ENCODE data around the gene SHISA7. TPM values are rescaled to one million over a fixed set of nuclear protein-coding genes. Genes with fewer than 3 reads are reported as not detected.
A peak's percentile ranks its signal among the peaks of the same experiment; 100 is the strongest.

SHISA7 gene
- total RNA-seq, 4 donors from 2014 or later = not detected

GRCh38 chr19:55471266-55471665 lies 28.2 kb upstream of the SHISA7 start:
- TF ChIP-seq POLR2A (IDR thresholded peaks at IDR 0.05) = no peak
- TF ChIP-seq CTCF (IDR thresholded peaks at IDR 0.05 in 4 of 5, conservative IDR thresholded peaks at IDR 0.05 in 1 of 5) = no peak
- DNase-seq = no peak
- Histone ChIP-seq H3K27ac (no peak overlapping the region), H3K4me1 (peaks cover 3 to 9% of the 10 kb centered on the region in 2 donors), H3K36me3 (no peaks in the 10 kb centered on the region), H3K9me3 (no peaks in the 10 kb centered on the region), H3K27me3 (peaks cover 0 to 3% (median 0%) of the 10 kb centered on the region in 3 donors), H3K4me3 (no peak overlapping the region)
- in situ Hi-C loops (cut with MboI; ENCODE audit: low sequenced_read_pairs in 4 of 4) = no loop called here
- no peak for ATAC-seq
- intact Hi-C loops (cut with DNase I; ENCODE audit: low total_unique reads) = no loop called here

- intact Hi-C loops (cut with DNase I; ENCODE audit: low total_unique reads) = loop anchor here (5.0 kb wide), 1 partner anchor 164 kb away; no protein-coding TSS in a partner anchor
- Histone ChIP-seq H3K4me1 (no peaks in the 10 kb centered on the region), H3K9me3 (no peaks in the 10 kb centered on the region), H3K27ac (no peak overlapping the region), H3K27me3 (peaks cover 0 to under 1% (median 0%) of the 10 kb centered on the region in 3 donors), H3K4me3 (no peak overlapping the region), H3K36me3 (no peaks in the 10 kb centered on the region)
- in situ Hi-C loops (cut with MboI; ENCODE audit: low sequenced_read_pairs in 4 of 4) = no loop called here
- DNase-seq (no peak), ATAC-seq (peak in 1 of 2 donors; percentile 30)
- TF ChIP-seq POLR2A (IDR thresholded peaks at IDR 0.05) (no peak), CTCF (IDR thresholded peaks at IDR 0.05 in 4 of 5, conservative IDR thresholded peaks at IDR 0.05 in 1 of 5) (no peak)
These were observed 24.9 kb upstream of the SHISA7 start for GRCh38 chr19:55468054-55468393.

GRCh38 chr19:55467236-55468053 lies 24.3 kb upstream of the SHISA7 start:
- Histone ChIP-seq H3K27me3 (no peaks in the 10 kb centered on the region), H3K4me1 (peaks cover under 1 to 1% of the 10 kb centered on the region in 2 donors), H3K4me3 (no peak overlapping the region), H3K27ac (no peak overlapping the region), H3K36me3 (no peaks in the 10 kb centered on the region), H3K9me3 (no peaks in the 10 kb centered on the region)
- TF ChIP-seq CTCF (IDR thresholded peaks at IDR 0.05 in 4 of 5, conservative IDR thresholded peaks at IDR 0.05 in 1 of 5) (peak; percentile 79 to 98 (median 95)), POLR2A (IDR thresholded peaks at IDR 0.05) (no peak)
- in situ Hi-C loops (cut with MboI; ENCODE audit: low sequenced_read_pairs in 4 of 4) (no loop called here), intact Hi-C loops (cut with DNase I; ENCODE audit: low total_unique reads) (loop anchor here (1.0 to 5.0 kb wide), 2 partner anchors 37 to 165 kb away; no protein-coding TSS in a partner anchor)
- DNase-seq (no peak), ATAC-seq (peak; percentile 50 to 79)

GRCh38 chr19:55466241-55466614 lies 23.1 kb upstream of the SHISA7 start:
- TF ChIP-seq POLR2A (IDR thresholded peaks at IDR 0.05) (no peak), CTCF (IDR thresholded peaks at IDR 0.05 in 4 of 5, conservative IDR thresholded peaks at IDR 0.05 in 1 of 5) (no peak)
- no peaks in the 10 kb centered on the region for H3K9me3 ChIP-seq
- peaks cover 4% of the 10 kb centered on the region in 2 donors for H3K4me1 ChIP-seq
- H3K27me3 ChIP-seq = no peaks in the 10 kb centered on the region
- H3K4me3 ChIP-seq = no peak overlapping the region
- no peak for DNase-seq
- in situ Hi-C loops (cut with MboI; ENCODE audit: low sequenced_read_pairs in 4 of 4) = no loop called here
- H3K36me3 ChIP-seq = no peaks in the 10 kb centered on the region
- no peak for ATAC-seq
- no peak overlapping the region for H3K27ac ChIP-seq
- intact Hi-C loops (cut with DNase I; ENCODE audit: low total_unique reads) = loop anchor here (5.0 kb wide), 1 partner anchor 166 kb away; no protein-coding TSS in a partner anchor
